Upper lobe of right lung (tissue), 1 donor: ENCODE results near the gene ENO3. TPM values are rescaled to one million over a fixed set of nuclear protein-coding genes. Genes with fewer than 3 reads are reported as not detected.
A peak's percentile ranks its signal among the peaks of the same experiment; 100 is the strongest.

Experiments
- ATAC-seq: fragments of 200-7000 bp; cut with Tn5 transposase; one replicate; pipeline ENCODE4 v1.9.1; 2020; ENCODE audit warnings: mild to moderate bottlenecking, moderate library complexity
- DNase-seq: peaks from one replicate; pipeline ENCODE4 v3.0.0-alpha.2; 2020
- H3K27ac ChIP-seq: fragments of 200-600 bp; one replicate; pipeline ENCODE4 v1.8.0; 2022
- H3K27me3 ChIP-seq: fragments of 200-600 bp; one replicate; pipeline ENCODE4 v1.8.0; 2022; ENCODE audit warnings: mild to moderate bottlenecking
- H3K36me3 ChIP-seq: fragments of 200-600 bp; one replicate; pipeline ENCODE4 v1.8.0; 2022
- H3K4me1 ChIP-seq: fragments of 200-600 bp; one replicate; pipeline ENCODE4 v1.8.0; 2022
- H3K4me3 ChIP-seq: fragments of 200-600 bp; one replicate; pipeline ENCODE4 v1.8.0; 2022; ENCODE audit warnings: mild to moderate bottlenecking
- H3K9me3 ChIP-seq: fragments of 200-600 bp; one replicate; pipeline ENCODE4 v1.8.0; 2022
- CTCF ChIP-seq: fragments of 200-600 bp; IDR thresholded peaks from one replicate; pipeline ENCODE4 v1.8.0; 2022; ENCODE audit warnings: antibody characterized with exemption
- intact Hi-C: fragments of 100-400 bp; cut with DNase I; formaldehyde crosslinking; loops from one replicate; pipeline ENCODE4 v1.11.0; 2022
- total RNA-seq: library from RNA; stranded (reverse); fragmentation: NEBNext Ultra II Directional; extraction: Animal tissue kit (Norgen Biotek cat#: 25700); gene quantifications from one replicate; pipeline ENCODE4 v1.2.1, GENCODE V29; 2021
- donor health status: DM: no; HTN: yes; CAD: no; lungs with severe emphysema.

The ENO3 gene
- total RNA-seq, 1 donor from 2014 or later: 8.6 TPM

DNA sequence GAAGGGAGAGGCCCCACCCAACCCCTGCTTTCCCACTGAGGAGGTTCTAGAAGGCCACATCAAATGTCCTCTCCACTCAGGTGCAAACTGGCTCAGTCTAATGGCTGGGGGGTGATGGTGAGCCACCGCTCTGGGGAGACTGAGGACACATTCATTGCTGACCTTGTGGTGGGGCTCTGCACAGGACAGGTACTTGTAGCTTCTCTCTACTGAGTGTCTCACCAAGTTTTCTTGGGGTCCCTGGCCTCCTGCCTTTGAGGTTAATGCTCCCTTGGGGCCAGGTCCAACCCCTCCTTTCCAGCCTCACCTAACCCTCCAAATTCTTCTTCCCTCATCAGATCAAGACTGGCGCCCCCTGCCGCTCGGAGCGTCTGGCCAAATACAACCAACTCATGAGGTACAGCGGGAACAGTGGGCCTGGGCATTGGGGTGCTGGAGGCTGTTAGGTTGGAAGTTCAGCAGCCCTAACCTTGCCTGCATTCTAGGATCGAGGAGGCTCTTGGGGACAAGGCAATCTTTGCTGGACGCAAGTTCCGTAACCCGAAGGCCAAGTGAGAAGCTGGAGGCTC, 5.7 kb downstream of the ENO3 start:
- ATAC-seq: peak; percentile 39
- peak; percentile 33 for TF ChIP-seq CTCF
- Histone ChIP-seq H3K4me1 (peaks cover 4% of the 10 kb centered on the region), H3K4me3 (no peak overlapping the region), H3K27me3 (no peaks in the 10 kb centered on the region), H3K9me3 (no peaks in the 10 kb centered on the region), H3K27ac (no peak overlapping the region), H3K36me3 (peaks cover 29% of the 10 kb centered on the region)
- peak; percentile 75 for DNase-seq
- intact Hi-C loops: no loop called here

GRCh38 chr17:4958102-4958501, 7.2 kb downstream of the ENO3 start:
- no peaks in the 10 kb centered on the region for H3K27me3 ChIP-seq
- DNase-seq: no peak
- no peaks in the 10 kb centered on the region for H3K9me3 ChIP-seq
- H3K36me3 ChIP-seq: peaks cover 29% of the 10 kb centered on the region
- no peak overlapping the region for H3K27ac ChIP-seq
- intact Hi-C loops: no loop called here
- peaks cover 4% of the 10 kb centered on the region for H3K4me1 ChIP-seq
- H3K4me3 ChIP-seq: no peak overlapping the region
- no peak for ATAC-seq
- TF ChIP-seq CTCF: no peak

DNA sequence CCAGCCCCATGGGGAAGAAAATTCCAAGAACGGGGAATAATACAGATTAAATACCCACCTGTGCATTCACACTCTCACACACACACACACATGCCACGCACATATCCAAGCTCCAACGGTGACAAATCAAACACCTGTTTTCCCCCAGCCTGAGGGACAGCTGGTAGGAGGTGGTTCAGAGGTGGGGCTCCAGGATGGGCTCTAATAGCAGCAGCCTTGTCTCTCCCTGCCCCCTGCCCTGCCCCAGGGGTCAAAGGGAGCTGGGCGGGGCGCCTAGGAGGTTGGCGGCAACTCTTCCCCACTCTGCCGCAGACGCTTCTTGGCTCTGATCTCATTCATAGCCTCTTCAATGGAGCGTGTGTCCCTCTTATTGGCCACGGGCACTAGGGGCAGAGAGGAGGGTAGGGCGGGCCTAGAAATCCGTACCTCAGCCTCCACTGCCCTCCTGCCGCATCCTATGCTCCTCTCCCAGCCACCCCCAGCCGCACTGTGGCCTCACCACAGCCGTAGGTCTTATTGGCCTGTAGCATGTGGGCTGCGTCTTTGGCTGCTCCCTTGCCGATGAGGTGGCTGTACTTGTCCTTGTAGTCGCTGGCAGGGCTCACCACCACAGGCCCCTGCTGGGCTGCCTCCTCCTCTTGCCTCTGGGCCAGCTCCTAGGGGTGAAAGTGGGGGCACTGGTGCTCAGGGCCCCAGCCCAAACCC, 8.5 kb downstream of the ENO3 start:
- intact Hi-C loops: no loop called here
- Histone ChIP-seq H3K4me1 (no peaks in the 10 kb centered on the region), H3K27ac (no peak overlapping the region), H3K4me3 (no peak overlapping the region), H3K9me3 (no peaks in the 10 kb centered on the region), H3K27me3 (no peaks in the 10 kb centered on the region), H3K36me3 (peaks cover 29% of the 10 kb centered on the region)
- ATAC-seq (no peak), DNase-seq (no peak)
- TF ChIP-seq CTCF: no peak

- no peak overlapping the region for H3K27ac ChIP-seq
- no peak for DNase-seq
- no peak overlapping the region for H3K4me3 ChIP-seq
- no peak for ATAC-seq
- intact Hi-C loops: no loop called here
- H3K4me1 ChIP-seq: no peaks in the 10 kb centered on the region
- H3K9me3 ChIP-seq: no peaks in the 10 kb centered on the region
- no peak for TF ChIP-seq CTCF
- peaks cover 29% of the 10 kb centered on the region for H3K36me3 ChIP-seq
- H3K27me3 ChIP-seq: no peaks in the 10 kb centered on the region
These were observed 9.5 kb downstream of the ENO3 start for GRCh38 chr17:4960279-4960922.

DNA sequence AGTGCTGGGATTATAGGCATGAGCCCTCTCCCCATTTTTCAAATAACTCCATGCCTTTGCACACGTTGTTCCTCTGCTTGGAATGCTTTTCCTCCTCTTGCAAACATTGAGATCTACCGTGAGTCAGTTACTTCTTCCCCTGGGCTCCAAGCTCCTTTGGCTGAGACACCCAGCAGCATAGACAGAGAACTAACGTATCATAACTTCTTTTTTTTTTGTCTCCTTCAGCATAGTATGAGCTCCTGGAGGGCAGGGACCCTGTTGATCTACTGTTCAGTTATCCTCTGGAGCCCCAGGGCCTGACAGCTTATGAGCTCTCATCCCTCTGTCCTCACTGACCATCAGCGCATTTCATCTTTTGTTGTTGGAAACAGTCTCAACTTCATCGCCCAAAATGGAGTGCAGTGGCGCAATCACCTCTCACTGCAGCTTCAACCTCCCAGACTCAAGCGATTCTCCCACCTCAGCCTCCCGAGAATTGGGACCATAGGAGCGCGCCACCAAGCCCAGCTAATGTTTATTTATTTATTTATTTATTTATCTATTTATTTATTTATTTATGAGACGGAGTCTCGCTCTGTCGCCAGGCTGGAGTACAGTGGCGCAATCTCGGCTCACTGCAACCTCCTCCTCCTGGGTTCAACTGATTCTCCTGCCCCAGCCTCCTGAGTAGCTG, 14.5 kb downstream of the ENO3 start:
- no peaks in the 10 kb centered on the region for H3K27me3 ChIP-seq
- DNase-seq (peak; percentile 53), ATAC-seq (no peak)
- H3K4me1 ChIP-seq: peaks cover 25% of the 10 kb centered on the region
- H3K36me3 ChIP-seq: peaks cover 15% of the 10 kb centered on the region
- no peak overlapping the region for H3K27ac ChIP-seq
- TF ChIP-seq CTCF: no peak
- H3K9me3 ChIP-seq: no peaks in the 10 kb centered on the region
- H3K4me3 ChIP-seq: no peak overlapping the region
- intact Hi-C loops: no loop called here
